Activated naive CD8-positive, alpha-beta T cell treated with anti-CD3 and anti-CD28 coated beads for 36 hours (primary cell): Measurements from ENCODE around the gene GNAS-AS1. TPM values are rescaled to one million over a fixed set of nuclear protein-coding genes. Genes with fewer than 3 reads are reported as not detected.

Source experiments
- DNase-seq: peaks from one replicate; pipeline ENCODE4 v3.0.0; 2021
- H3K27ac Mint-ChIP-seq: one replicate; pipeline ENCODE4 v1.8.0; 2022; ENCODE audit warnings: mild to moderate bottlenecking, moderate library complexity, mixed read lengths
- H3K27me3 Mint-ChIP-seq: one replicate; pipeline ENCODE4 v1.8.0; 2022; ENCODE audit warnings: mild to moderate bottlenecking, mixed read lengths
- H3K36me3 Mint-ChIP-seq: one replicate; pipeline ENCODE4 v1.8.0; 2021; ENCODE audit warnings: mild to moderate bottlenecking, mixed read lengths
- H3K4me1 Mint-ChIP-seq: one replicate; pipeline ENCODE4 v1.8.0; 2021; ENCODE audit warnings: mixed read lengths
- H3K4me3 Mint-ChIP-seq: one replicate; pipeline ENCODE4 v1.8.0; 2022; ENCODE audit warnings: mild to moderate bottlenecking, moderate library complexity, mixed read lengths
- H3K9me3 Mint-ChIP-seq: one replicate; pipeline ENCODE4 v1.8.0; 2022; ENCODE audit warnings: mixed read lengths
- total RNA-seq, 2 experiments: library from RNA; stranded (reverse); gene quantifications; one replicate each; pipeline ENCODE4 v1.2.3, GENCODE V29; 2021

GNAS-AS1 gene
- total RNA-seq, 2 experiments from 2014 or later: 1.0 to 1.3 TPM

DNA sequence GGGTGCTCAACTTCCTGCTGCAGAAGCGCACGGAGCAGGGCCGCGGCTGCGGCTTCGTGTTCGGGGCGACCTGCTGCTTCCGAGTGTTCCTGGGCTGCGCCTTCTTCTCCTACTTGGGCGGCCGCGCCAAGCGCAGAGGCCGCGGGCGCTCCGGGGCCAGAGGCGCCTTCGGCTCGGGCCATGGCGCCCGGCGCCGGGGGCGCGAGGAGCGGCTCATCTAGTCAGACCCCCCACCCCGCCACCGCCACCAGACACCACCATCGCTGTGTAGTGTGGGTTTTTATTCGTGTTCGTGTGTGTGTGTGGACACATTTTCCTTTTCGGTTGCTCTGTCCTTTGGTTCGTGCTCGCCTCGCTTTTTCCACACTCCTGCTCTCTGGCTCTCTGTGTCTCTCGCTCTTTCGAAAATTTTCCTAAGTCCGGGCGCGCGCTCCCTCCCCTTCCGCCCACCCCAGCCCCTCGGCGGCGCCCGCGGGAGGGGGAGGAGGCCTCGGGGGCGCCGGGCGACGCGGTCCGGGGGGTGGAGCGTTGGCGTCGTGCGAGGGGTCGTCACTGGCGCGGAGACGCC, 39.9 kb upstream of the GNAS-AS1 start:
- H3K4me3 Mint-ChIP-seq: peak overlapping the region; percentile 86
- H3K27me3 Mint-ChIP-seq: peaks cover 4% of the 10 kb centered on the region
- peak overlapping the region; percentile 97 for H3K27ac Mint-ChIP-seq
- peaks cover 50% of the 10 kb centered on the region for H3K4me1 Mint-ChIP-seq
- H3K9me3 Mint-ChIP-seq: no peaks in the 10 kb centered on the region
- H3K36me3 Mint-ChIP-seq: peaks cover 28% of the 10 kb centered on the region
- peak; percentile 83 for DNase-seq

DNA sequence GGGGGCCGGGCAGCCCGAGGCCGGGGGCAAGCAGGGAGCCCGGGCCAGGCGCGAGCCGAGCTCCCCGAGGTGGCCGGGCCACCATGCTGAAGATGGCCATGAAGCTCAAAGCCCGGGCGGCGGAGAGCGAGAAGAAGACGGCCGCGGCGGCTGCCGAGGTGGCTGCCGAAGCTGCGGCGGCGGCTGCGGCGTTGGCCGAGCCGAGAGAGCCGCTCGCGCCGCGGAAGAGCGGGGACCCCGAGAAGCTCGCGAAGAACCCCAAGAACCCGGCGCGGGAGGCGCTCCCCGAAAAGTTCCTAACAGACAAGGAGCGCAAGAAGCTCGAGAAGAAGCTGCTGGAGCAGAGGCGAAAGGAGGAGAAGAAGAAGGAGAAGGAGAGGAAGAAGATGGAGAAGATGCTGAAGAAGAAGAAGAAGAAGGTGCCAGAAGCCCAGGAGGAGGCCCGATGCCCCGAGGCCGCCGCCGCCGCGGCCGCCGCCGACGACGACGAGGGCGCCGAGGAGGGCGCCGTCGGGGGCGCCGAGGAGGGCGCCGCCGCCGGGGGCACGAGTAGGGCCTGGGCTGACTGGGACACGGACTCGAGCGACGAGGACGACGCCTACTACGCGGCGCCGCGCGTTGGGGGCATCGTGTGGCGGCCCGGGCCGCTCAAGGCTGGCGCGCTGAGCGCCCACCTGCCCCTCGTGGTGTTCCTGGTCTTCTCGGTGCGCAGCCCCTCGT, 39.3 kb upstream of the GNAS-AS1 start:
- Mint-ChIP-seq H3K4me1 (peaks cover 44% of the 10 kb centered on the region), H3K36me3 (peaks cover 22% of the 10 kb centered on the region), H3K4me3 (peak overlapping the region; percentile 93), H3K27me3 (peaks cover 4% of the 10 kb centered on the region), H3K9me3 (no peaks in the 10 kb centered on the region), H3K27ac (peak overlapping the region; percentile 97)
- DNase-seq: peak; percentile 14

DNA sequence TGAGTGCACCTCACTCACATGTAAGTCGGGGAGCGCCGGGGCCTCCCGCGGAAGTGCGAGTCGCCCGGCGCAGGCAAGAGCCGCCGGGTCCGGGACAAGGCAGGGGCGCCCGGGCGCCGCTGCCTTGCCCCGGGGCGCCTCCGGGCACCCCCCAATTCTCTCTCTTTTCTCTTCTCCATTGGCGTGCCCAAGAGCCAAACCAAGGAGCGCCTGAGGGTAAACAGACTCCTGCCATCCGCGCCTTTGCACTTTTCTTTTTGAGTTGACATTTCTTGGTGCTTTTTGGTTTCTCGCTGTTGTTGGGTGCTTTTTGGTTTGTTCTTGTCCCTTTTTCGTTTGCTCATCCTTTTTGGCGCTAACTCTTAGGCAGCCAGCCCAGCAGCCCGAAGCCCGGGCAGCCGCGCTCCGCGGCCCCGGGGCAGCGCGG, 38.6 kb upstream of the GNAS-AS1 start:
- DNase-seq: no peak
- Mint-ChIP-seq H3K27ac (peak overlapping the region; percentile 88), H3K36me3 (peaks cover 18% of the 10 kb centered on the region), H3K4me1 (peaks cover 38% of the 10 kb centered on the region), H3K9me3 (no peaks in the 10 kb centered on the region), H3K4me3 (peak overlapping the region; percentile 84), H3K27me3 (peaks cover 4% of the 10 kb centered on the region)

DNA sequence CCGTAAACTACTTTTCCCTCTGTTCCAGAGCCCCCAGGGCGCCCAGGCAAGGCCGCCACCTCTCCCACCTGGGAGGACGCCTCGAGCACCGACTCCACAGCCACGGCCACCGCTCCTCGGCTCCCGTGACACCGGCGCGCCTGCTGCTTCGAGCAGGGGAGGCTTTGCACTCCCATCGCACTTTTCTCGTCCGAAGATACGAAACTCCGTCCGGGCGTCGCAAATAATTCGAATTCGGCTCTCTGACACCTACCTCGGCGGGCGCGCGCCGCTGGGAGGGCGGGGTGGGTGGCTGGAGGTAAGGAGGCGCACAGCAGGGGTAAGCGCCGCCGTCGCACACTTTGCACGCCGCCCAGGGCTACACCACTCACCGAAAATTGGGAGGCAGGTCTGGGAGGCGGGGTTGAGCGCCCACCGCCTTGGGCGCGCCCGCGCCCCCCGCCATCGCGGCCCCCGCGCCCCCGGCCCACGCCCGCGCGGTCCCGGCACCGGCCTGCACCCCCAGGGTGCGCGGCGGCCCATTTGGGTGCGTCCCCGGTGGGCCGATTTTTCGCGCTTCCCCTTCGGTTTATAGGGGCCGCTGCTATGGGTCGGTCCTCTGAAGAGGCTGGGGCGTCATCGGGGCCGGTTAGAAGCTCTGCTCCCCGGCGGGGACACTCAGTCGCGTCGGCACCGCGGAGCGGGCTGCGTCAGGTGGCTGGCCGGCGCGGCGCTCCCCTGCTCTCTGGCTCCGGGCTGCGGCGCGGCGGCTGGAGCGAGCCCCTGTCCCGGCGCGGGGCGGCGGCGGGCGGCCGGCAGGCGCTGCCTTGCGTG, 38.0 kb upstream of the GNAS-AS1 start:
- DNase-seq: peak; percentile 79
- Mint-ChIP-seq H3K27me3 (peaks cover 4% of the 10 kb centered on the region), H3K27ac (peak overlapping the region; percentile 78), H3K4me1 (peaks cover 32% of the 10 kb centered on the region), H3K36me3 (peaks cover 16% of the 10 kb centered on the region), H3K4me3 (peak overlapping the region; percentile 85), H3K9me3 (no peaks in the 10 kb centered on the region)

DNA sequence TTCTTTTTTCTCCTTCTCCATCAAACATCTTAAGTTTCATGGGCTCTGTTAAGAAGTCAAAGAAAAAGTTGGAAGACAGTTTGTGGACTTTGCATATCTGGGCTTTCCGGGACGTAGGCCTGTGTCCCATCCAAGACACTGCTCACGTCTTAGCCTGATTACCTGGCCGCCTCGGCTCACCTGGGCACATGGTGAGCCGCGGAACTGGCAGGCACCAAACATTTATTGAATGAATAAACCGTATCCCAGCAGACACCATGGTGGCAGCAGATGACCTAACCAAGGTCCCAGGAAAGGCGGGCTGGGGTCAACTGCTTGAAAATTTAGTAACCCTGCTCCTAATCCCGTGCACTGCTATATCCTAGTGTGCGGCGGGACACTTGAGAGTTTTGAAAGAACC, 37.4 kb upstream of the GNAS-AS1 start:
- H3K9me3 Mint-ChIP-seq: no peaks in the 10 kb centered on the region
- no peak for DNase-seq
- peaks cover 27% of the 10 kb centered on the region for H3K4me1 Mint-ChIP-seq
- peak overlapping the region; percentile 85 for H3K4me3 Mint-ChIP-seq
- peaks cover 4% of the 10 kb centered on the region for H3K27me3 Mint-ChIP-seq
- peaks cover 12% of the 10 kb centered on the region for H3K36me3 Mint-ChIP-seq
- H3K27ac Mint-ChIP-seq: peak overlapping the region; percentile 78

DNA sequence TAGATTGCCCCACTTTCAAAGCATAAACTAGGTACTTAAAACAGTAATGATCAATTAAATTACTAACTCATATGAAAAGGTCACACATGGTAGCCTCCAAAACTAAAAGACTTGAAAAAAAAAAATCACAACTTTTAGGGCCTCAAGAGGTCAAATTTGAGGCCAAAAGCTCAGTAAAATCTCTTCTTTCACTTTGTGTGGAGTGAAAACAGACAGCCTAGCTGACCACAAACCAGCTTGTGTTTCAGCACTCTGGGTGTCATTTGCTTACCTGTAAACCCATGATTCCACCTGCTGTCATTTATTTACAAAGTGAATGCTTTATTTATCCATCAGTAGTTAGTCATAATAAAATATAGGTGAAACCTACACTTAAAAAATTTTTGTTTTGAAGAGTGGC, 35.8 kb upstream of the GNAS-AS1 start:
- H3K36me3 Mint-ChIP-seq: peaks cover 3% of the 10 kb centered on the region
- no peaks in the 10 kb centered on the region for H3K9me3 Mint-ChIP-seq
- no peaks in the 10 kb centered on the region for H3K27me3 Mint-ChIP-seq
- no peak overlapping the region for H3K4me3 Mint-ChIP-seq
- no peak overlapping the region for H3K27ac Mint-ChIP-seq
- H3K4me1 Mint-ChIP-seq: peaks cover 25% of the 10 kb centered on the region
- no peak for DNase-seq

DNA sequence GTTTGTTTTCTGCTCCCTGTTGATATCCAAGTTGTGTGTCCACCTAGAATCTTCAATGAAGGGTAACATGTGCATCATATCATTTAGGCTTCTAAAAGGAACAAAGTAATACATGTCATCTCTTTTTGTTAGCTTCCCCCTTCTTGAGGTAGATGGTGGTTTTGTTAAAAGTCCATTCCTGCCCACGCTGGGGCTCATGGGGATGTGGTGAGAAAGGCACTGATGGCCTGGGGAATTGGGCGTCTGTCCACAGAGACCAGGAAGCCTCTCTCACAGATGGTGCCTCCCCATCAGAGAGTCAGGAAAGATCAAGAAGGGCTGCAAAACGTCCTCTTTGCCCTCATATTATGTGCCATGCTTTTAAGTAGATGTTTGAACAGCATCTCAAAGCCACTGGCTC, 34.3 kb upstream of the GNAS-AS1 start:
- no peaks in the 10 kb centered on the region for H3K9me3 Mint-ChIP-seq
- DNase-seq: no peak
- no peak overlapping the region for H3K4me3 Mint-ChIP-seq
- H3K36me3 Mint-ChIP-seq: peaks cover 3% of the 10 kb centered on the region
- peaks cover 29% of the 10 kb centered on the region for H3K4me1 Mint-ChIP-seq
- no peak overlapping the region for H3K27ac Mint-ChIP-seq
- no peaks in the 10 kb centered on the region for H3K27me3 Mint-ChIP-seq

DNA sequence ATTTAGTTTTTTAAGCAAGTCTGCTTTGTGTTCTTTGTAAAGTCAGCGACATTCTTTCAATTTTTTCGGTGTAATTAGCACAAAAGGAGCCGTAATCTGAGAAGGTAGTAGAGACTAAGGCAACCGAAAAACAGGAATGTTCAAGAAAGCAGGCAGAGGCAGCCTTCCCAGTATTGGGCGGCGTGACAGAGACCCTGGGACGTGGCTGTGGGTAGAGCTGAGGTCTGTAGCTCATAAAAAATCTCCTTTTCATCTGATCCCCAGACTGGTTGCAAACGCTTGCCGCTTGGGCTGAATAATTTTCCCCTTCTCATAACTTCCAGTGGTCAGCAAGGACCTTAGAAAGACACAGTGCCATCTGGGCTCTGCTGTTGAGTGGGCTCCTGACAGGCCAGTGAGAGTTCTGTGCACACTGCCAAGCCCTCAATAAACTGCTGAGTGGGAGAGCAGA, 32.6 kb upstream of the GNAS-AS1 start:
- Mint-ChIP-seq H3K4me3 (no peak overlapping the region), H3K36me3 (peaks cover 3% of the 10 kb centered on the region), H3K27ac (no peak overlapping the region), H3K27me3 (no peaks in the 10 kb centered on the region), H3K9me3 (no peaks in the 10 kb centered on the region), H3K4me1 (peaks cover 32% of the 10 kb centered on the region)
- DNase-seq: no peak

DNA sequence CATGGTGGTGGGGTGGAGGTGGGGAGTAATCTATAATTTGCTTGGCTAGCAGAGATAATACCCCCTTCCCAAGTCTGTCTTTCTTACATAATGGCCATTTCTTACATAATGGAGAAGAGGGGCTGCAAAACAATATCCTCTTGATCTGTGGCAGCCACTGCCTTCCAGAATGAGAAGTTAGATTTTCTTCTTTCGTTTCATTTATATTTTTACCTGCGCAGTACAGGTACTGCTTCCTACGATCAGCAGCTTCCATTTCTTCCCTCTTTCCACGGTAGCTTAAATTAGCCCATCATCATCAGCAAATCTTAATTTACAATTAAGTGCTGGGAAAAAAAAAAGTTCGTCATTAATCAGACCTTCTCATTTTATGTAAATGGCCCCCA, 32.0 kb upstream of the GNAS-AS1 start:
- Mint-ChIP-seq H3K4me1 (peaks cover 34% of the 10 kb centered on the region), H3K27ac (no peak overlapping the region), H3K27me3 (no peaks in the 10 kb centered on the region), H3K4me3 (no peak overlapping the region), H3K36me3 (no peaks in the 10 kb centered on the region), H3K9me3 (no peaks in the 10 kb centered on the region)
- DNase-seq: no peak

DNA sequence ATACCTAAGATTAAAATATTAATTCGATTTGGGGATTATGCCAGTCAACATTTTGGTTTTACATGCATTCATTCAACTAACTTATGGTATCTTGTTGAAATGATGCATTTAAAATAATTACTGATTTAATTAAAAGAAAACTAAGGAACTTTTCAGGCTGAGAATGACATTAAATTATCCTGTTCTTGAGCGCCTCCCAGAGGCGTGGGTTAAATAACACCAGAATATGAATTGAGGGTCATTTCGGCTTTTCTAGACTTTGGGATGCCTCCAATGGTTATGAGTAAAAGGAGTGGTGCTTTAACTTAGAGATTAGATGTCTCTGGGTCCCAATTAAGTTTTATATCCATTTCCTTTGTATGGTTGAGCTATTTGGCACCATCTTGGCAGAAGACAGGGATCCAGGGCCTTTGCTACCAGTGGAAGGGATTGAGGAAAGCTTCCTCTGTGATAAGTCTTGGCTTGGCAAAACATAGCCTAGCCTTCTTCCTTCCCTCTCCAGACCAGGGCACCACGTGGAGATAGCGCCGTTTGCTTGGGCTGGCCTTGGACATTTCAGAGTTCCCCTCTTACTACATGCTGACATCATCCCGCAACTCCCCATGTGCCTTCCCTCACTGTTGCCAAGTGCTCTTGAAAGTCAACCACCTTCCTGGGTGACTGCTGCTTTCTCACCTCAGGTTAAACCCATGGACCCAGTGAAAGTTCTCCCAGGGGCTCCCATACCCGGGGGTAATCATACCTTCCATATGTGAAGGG, 30.5 kb upstream of the GNAS-AS1 start:
- no peaks in the 10 kb centered on the region for H3K27me3 Mint-ChIP-seq
- DNase-seq: no peak
- no peaks in the 10 kb centered on the region for H3K36me3 Mint-ChIP-seq
- H3K4me3 Mint-ChIP-seq: no peak overlapping the region
- H3K9me3 Mint-ChIP-seq: no peaks in the 10 kb centered on the region
- no peak overlapping the region for H3K27ac Mint-ChIP-seq
- peaks cover 25% of the 10 kb centered on the region for H3K4me1 Mint-ChIP-seq

DNA sequence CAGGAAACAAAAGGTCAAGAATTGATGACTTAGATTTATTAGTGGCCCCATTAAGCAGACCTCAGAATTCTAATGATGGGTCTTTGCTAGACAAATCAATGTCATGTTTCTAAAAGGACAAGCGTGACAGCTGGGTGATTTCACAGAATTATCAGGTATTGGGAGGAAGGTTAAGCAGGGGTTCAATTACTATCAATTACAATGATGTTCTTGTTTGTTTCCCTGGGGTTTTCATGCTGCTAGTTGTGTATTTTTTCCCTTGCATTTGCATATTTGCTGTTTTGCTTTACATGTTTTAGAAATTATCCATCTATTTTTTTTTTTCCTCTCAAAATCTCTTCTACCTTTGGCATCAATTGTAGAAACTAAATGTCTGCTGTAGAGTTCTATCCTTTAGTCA, 29.7 kb upstream of the GNAS-AS1 start:
- no peak overlapping the region for H3K4me3 Mint-ChIP-seq
- H3K36me3 Mint-ChIP-seq: no peaks in the 10 kb centered on the region
- H3K4me1 Mint-ChIP-seq: peaks cover 21% of the 10 kb centered on the region
- no peak overlapping the region for H3K27ac Mint-ChIP-seq
- H3K9me3 Mint-ChIP-seq: no peaks in the 10 kb centered on the region
- H3K27me3 Mint-ChIP-seq: no peaks in the 10 kb centered on the region
- DNase-seq: no peak

DNA sequence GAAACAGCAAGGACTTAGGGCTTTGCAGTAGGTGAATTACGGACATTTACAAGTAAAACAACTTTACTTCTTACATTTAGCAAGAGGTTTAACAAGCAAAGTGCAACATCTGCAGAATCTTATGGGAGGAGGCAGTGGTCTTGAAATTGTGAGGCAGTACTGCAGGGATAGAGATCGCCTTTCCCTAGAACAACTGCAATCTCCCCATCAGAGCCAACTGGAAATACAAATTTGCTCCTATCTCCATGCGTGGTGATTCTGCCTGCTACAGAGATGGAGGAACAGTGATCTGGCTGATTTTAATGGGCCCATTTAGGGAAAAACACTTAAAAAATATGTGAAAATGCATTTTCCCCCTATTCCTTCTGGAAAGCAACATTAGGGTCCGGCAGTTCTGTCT, 27.7 kb upstream of the GNAS-AS1 start:
- no peak overlapping the region for H3K27ac Mint-ChIP-seq
- DNase-seq: no peak

DNA sequence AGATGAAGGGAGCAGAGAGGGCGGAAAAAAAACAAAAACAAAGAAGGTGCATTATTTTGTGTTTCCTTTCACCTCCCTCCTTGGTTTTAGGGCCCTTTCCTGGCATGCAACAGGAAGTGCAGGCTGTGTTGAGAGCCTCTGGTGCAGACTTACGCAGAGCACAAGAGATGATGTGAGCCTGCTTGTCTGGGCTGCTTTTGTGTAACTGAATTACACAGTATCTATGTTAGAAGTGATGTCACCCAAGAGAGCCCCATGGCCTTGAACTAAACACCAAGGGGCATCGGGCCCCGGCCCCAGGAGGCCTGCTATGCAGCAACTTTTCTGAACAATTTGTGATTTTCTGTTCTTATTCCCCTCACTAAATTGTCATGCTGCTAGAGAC, 27.3 kb upstream of the GNAS-AS1 start:
- no peak for DNase-seq
- Mint-ChIP-seq H3K36me3 (no peaks in the 10 kb centered on the region), H3K9me3 (no peaks in the 10 kb centered on the region), H3K27me3 (no peaks in the 10 kb centered on the region), H3K4me3 (no peak overlapping the region), H3K4me1 (peaks cover 21% of the 10 kb centered on the region), H3K27ac (peak overlapping the region; percentile 35)

More for the DNA sequence above, 27.7 kb upstream of the GNAS-AS1 start:
- Mint-ChIP-seq H3K9me3 (no peaks in the 10 kb centered on the region), H3K4me3 (no peak overlapping the region), H3K36me3 (no peaks in the 10 kb centered on the region), H3K4me1 (peaks cover 21% of the 10 kb centered on the region), H3K27me3 (no peaks in the 10 kb centered on the region)

DNA sequence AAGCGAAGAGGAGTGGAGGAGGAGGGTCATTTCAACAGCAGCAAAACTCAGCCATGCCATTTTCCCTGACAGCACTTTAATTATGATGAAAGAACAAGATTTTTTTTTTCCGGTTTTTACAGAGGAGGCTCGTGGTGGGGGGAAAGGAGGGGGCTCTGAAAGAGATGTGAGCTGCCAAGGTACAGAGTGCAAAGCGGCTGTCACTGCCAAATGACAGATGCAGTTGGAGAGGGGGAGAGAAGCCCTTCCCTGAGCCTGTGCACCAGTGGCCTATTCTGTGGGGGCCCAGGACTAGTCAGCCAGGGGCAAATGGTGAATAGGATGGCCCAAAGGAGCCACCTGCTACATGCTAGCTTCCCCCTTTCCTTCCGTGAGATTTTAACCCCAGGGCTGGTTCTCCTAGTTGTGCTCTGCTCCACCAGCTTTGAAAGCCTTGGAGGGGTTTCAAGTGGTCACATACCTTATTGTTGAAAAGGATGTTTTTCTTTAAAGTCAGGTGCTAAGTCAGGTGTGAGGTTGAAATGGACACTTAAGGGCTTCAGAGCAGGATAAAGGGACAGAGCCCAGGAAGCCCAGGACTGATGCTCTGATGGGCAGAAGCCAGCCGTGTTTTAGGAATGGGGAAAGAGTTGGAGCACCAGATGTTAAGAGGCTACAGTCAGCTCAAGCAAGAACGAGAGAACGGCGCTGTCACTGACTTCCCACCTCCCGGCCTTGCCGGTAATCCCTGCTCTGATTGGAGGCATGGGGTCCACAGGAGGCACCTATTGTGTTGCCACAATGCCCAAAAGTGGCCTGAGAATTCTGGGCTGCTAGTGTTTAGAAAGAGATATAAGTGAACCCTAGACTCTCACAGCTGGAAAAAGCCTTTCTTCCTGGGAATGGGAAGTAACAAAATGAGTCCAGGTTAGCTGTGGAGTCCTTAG, 26.6 kb upstream of the GNAS-AS1 start:
- no peaks in the 10 kb centered on the region for H3K27me3 Mint-ChIP-seq
- H3K36me3 Mint-ChIP-seq: no peaks in the 10 kb centered on the region
- peaks cover 21% of the 10 kb centered on the region for H3K4me1 Mint-ChIP-seq
- H3K4me3 Mint-ChIP-seq: no peak overlapping the region
- DNase-seq: no peak
- H3K27ac Mint-ChIP-seq: peak overlapping the region; percentile 35
- no peaks in the 10 kb centered on the region for H3K9me3 Mint-ChIP-seq
